ENCODE measurements around the gene MUC15.

DNA sequence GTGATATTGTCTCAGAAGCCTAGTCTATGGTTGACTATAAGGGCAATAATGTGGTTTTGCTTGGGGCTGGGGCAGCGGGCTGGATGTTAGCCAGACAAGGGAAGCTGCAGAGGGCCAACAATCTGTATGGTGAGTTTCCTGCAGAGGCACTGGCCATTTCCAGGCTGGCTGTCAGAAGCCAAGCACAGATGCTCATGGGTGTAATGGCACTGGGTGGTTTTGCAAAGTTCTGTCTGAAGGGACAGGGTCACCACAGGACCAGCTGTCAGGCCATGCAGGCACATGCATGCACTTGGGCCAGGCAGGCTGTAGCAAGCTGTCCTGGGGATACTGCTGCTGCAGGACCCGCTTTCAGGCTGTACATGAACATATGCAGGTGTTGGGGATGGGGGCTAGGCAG lies 41.7 kb upstream of the MUC15 start:
- TF ChIP-seq, protein P1, sequence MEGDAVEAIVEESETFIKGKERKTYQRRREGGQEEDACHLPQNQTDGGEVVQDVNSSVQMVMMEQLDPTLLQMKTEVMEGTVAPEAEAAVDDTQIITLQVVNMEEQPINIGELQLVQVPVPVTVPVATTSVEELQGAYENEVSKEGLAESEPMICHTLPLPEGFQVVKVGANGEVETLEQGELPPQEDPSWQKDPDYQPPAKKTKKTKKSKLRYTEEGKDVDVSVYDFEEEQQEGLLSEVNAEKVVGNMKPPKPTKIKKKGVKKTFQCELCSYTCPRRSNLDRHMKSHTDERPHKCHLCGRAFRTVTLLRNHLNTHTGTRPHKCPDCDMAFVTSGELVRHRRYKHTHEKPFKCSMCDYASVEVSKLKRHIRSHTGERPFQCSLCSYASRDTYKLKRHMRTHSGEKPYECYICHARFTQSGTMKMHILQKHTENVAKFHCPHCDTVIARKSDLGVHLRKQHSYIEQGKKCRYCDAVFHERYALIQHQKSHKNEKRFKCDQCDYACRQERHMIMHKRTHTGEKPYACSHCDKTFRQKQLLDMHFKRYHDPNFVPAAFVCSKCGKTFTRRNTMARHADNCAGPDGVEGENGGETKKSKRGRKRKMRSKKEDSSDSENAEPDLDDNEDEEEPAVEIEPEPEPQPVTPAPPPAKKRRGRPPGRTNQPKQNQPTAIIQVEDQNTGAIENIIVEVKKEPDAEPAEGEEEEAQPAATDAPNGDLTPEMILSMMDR (IDR thresholded peaks at IDR 0.05), result no peak
- no peak for TF ChIP-seq POLR2A (IDR thresholded peaks at IDR 0.05)

Measured in thyroid gland (tissue), 4 donors.